ENCODE measurements around the gene MT1B.
"Not testable (repeated sequence)": the region's sequence is repeated elsewhere in the genome, so short reads cannot be mapped to it uniquely, and the experiment has no call there.

The MT1B gene

GRCh38 chr16:56637814-56638750 is 13.6 kb upstream of the MT1B start, which contains the start of gene MT1A:
MT1A (plus strand) TSS chr16:56638666; CDS start chr16:56638739, 73 bp downstream.
- DNase-seq (ENCODE audit: low read depth in 3 of 3): no peak

DNA sequence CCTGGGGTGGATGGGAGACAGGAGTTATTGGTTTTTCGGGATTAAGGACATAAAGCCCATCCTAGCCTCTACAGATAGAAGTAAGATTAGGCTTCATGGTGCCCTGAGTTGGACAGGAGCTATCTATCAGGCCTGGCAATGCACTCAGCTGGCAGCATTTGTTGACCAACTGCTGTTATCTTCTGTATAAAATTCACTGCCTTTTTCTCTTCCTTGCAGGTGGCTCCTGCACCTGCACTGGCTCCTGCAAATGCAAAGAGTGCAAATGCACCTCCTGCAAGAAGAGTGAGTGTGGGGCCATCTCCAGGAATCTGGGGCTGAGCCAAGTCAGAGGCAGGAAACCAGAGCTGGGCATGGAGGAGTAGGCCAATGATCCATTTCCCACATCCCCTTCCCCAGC is 12.6 kb upstream of the MT1B start:
- DNase-seq (ENCODE audit: low read depth in 3 of 3): no peak

GRCh38 chr16:56640076-56640475 is 11.6 kb upstream of the MT1B start:
- no peak for DNase-seq (ENCODE audit: low read depth in 3 of 3)

DNA sequence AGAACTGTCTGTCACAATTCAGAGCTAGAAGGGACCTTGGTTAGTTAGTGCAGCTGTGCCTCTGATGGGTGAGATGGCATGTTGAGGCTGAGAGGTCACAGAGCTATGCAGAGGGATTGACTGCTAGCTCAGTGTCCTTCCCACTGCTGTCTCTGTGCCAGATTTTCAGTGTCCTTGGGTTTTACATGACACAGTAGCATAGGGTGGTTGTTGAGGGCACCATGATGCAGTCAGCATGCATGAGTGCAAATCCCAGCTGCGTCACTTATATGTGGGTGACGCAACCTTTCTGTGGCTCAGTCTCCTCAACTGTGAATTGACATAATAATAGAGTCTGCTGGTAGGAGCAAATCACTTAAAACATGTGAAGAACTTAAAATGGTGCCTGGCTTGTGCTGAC is 10.5 kb upstream of the MT1B start:
- no peak for DNase-seq (ENCODE audit: low read depth in 3 of 3)

GRCh38 chr16:56643080-56643778 is 8.5 kb upstream of the MT1B start:
- DNase-seq (ENCODE audit: low read depth in 3 of 3): peak; percentile 51 to 77 (median 53)

DNA sequence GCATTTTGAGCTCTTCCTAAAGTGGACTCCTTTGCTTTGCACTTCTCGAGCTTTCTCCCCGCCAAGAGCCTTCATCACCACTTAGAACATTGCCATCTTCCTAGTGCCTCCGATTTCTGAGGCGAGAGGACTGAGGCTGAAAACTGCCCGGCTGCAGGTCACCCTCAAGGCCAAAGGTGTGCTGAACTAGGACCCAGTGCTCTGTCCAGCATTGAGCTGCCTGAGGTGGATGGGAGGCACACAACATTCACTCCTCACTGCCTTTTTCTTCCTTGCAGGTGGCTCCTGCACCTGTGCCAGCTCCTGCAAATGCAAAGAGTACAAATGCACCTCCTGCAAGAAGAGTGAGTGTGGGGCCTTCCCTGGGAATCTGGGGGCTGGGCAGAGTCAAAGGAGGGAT is 7.9 kb upstream of the MT1B start:
- DNase-seq (ENCODE audit: low read depth in 3 of 3): no peak

DNA sequence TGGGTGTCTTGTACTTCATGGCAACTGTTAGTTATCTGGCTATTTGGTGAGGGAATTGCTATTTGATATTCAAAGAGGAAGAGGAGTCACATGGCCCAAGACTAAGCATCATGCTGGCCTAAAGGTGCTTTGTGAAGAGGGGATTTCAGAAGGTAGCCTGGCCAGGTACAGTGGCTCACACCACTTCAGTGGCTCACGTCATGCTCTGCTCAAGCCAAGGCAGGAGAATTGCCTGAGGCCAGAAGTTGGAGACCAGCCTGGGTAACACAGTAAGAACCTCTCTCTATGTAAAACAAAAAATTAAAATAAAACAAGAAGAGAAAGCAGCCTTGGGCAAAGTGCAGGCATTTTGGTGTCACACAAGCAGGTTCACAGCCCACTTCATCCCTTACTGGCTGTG is 6.4 kb upstream of the MT1B start:
- DNase-seq (ENCODE audit: low read depth in 3 of 3): no peak

DNA sequence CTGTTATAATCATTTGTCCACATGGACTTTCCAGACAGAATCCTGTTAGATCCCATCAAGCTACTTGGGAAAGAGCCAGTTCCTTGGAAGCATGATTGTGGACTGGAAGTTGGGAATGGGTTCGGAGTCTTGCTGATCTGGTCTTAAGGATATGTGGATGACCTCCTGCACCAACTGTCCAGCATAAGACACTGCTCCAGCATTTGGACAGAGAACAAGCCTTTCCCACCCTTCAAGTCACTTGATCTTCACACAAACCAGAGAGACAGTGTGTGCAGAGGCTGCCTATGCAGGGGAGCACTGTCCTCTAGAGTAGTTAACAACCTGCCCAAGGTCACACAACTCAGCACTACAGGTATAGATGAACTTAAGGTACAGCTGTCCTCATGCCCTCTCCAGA is 5.8 kb upstream of the MT1B start:
- DNase-seq (ENCODE audit: low read depth in 3 of 3): no peak

- no peak for DNase-seq (ENCODE audit: low read depth in 3 of 3)
Measured at GRCh38 chr16:56647641-56648431, 3.9 kb upstream of the MT1B start.

DNA sequence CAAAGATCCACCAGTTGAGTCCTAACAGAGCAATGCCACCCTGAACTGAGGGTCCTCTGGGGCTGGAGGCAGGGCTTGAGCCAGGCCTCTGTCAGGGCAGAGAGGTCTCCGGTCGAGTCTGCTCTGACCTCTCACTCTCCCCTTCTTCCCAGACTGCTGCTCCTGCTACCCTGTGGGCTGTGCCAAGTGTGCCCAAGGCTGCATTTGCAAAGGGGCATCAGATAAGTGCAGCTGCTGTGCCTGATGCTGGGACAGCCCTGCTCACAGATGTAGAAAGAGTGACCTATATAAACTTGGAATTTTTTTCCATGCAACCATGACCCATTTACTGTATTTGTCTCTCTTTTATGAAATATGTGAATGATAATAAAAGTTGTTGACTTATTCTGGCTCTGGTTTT is 2.4 kb upstream of the MT1B start:
- no peak for DNase-seq (ENCODE audit: low read depth in 3 of 3)

GRCh38 chr16:56649820-56650219 is 1.9 kb upstream of the MT1B start:
- DNase-seq (ENCODE audit: low read depth in 3 of 3): no peak

- no peak for DNase-seq (ENCODE audit: low read depth in 3 of 3)
Measured at GRCh38 chr16:56652600-56652999, 914 bp downstream of the MT1B start.

GRCh38 chr16:56653218-56653617 is 1.5 kb downstream of the MT1B start:
- no peak for DNase-seq (ENCODE audit: low read depth in 3 of 3)

DNA sequence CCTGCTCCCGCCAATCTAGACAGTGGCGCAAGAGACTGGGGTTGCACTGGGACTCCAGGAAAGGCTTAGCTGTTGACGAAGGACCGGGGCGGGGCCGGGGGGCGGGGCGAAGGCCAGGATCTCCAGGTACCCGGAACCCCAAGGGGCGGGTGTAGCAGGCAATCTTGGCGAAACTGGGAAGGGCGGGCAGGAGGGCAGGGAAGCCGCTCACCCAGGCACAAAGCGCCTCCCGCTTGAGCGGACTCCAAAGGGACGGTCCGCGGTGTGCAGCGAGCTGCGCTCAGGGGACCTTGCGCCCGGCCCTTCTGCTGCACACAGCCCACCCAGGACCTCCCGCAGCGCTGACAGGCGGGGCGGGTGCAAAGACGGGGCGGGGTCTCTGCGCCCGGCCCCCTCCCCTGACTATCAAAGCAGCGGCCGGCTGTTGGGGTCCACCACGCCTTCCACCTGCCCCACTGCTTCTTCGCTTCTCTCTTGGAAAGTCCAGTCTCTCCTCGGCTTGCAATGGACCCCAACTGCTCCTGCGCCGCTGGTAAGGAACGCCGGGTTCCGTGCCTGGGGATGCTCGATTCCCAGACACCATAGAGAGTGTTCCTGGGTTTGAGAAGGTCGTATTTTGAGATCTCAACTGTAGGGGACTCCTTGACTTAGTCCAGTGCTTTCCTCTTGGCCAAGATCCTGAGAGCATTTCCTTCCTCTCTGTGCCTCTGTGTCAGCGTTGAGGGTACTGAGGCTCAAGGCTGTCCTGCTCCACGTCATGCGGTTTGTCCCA is 6.1 kb downstream of the MT1B start, which contains the start of gene MT1F:
Gene MT1F, plus strand, starts transcription at position 405 of the 772 bp plus-strand sequence. Its CDS starts 100 bp downstream, at position 505.
- DNase-seq (ENCODE audit: low read depth in 3 of 3): peak; percentile 50 to 81 (median 52)

GRCh38 chr16:56658327-56658875 is 6.7 kb downstream of the MT1B start:
- no peak for DNase-seq (ENCODE audit: low read depth in 3 of 3)

DNA sequence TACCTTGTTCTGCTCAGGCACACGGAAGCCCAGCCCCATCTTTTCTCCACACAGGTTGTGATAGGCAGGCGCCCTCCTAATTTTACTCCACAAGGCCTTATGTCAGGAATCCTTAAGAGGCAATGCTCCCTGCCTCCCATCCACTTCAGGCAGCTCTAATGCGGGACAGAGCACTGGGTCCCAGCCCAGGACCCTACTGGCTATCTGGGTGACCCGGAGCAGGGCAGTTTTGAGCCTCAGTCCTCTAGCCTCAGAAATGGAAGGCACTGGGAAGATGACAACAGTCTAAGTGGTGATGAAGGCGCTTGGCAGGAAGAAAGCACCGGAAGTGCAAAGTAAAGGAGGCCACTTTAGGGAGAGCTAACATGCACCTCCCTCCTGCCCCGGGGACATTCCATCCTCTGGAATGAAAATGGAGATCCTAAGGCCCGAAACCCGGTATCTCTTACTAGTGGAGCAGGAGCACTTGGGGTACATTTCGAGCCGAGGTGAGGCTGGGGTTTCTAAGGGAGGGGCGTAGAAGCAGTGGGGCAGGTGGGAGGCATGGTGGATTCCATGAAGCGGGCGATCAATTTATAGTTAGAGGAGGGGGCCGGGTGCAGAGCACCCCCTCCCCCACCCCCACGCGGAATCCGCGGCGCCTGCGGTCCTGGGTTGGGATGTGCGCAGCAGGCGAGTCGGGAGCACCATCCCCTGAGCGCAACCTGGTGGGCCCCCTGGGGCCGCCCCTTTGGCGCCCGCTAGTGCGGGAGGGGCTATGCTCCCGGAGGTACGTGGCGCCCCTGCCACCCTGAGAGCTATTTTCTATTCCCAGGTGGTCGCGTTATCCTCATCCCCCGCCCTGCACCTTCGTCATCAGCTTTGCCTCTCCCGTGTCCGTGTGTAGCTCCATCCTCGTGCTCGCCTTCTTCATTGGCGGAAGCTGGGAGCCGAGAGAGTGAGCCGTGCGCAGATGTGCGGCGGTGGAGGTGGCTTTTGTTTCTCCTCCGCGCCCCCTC is 11.0 kb downstream of the MT1B start:
- peak in 1 of 3 experiments; percentile 41 for DNase-seq (ENCODE audit: low read depth in 3 of 3)

DNA sequence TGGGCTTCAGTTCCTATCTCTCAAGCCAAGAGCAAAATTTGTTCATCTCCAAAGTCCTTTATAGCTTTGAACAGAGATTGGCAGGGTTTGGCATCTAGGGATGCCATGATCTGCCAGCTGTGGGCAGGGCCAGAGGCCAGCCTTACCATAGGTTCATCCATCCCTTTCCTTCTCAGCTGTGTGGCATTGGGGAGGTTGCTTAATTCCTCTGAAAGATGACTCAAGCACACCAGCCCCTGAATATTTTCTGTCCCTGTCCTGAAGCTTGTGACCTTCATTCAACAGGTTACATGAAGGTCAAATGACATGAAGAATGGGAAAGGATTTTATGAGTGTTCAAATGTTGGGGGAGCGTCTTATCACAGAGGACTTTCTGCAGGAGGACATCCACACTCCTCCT is 12.8 kb downstream of the MT1B start:
- DNase-seq (ENCODE audit: low read depth in 3 of 3): no peak

DNA sequence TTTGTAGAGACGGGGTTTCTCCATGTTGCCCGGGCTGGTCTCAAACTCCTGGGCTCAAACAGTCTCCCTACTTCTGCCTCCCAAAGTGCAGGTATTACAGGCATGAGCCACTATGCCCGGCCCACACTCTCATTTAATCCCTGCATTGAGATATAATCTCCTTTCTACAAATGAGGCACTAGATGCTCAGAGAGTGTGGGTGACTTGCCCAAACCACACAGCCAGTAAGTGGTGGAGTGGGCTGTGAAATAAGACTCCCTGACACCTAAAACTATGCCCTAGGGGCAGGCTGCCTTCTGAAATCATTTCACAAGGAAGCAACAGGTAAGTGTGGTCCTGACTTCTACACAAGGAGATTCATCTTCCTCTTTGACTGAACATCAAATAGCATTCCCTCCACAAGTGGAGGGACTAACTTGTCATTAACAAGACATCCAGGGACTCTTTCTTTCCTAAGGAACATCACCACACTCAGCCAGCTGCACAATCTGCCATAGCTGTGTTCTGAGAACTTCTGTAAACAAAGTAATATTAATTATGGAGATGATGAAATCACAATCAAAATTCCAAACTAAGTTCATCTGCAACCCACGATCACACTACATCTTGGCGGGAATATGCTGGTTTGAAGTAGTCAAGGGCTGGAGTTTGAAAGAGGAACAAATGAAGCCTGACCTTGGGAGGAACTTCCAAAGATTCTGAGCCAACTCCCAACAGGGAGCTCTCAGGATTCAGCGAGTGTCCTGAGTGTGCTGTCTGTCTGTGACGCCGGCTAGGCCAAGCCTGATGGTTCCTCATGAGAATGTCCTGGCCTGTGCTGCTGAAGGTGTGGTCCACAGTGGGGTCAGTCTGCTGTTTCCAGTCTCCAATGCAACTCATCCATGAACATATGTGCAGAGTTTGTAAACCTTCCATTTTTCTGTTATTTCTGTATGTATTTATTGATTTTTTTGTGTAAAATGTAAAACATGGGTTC is 13.9 kb downstream of the MT1B start:
- not testable (repeated sequence) for DNase-seq (ENCODE audit: low read depth in 3 of 3)

Measured in stimulated activated CD4-positive, alpha-beta T cell treated with anti-CD3 and anti-CD28 coated beads, TNF-alpha, amount 100 ng/mL, for 24 hours (primary cell).